ENCODE results near the gene ACTR3.

ACTR3 gene

GRCh38 chr2:113876503-113877387 is 13.1 kb upstream of the ACTR3 start:
- DNase-seq, result no peak

GRCh38 chr2:113877711-113878598 is 11.9 kb upstream of the ACTR3 start:
- DNase-seq, result peak; percentile 24 to 58

GRCh38 chr2:113878743-113879142 is 11.1 kb upstream of the ACTR3 start:
- no peak for DNase-seq

GRCh38 chr2:113879457-113879856 is 10.4 kb upstream of the ACTR3 start:
- peak in 1 of 2 donors; percentile 40 for DNase-seq

GRCh38 chr2:113886479-113887008 is 3.3 kb upstream of the ACTR3 start:
- DNase-seq, result peak; percentile 95 to 97

- peak; percentile 41 to 64 for DNase-seq
These were observed 2.7 kb upstream of the ACTR3 start for GRCh38 chr2:113887009-113887792.

GRCh38 chr2:113888641-113889470 is 1.0 kb upstream of the ACTR3 start:
- DNase-seq, result peak in 1 of 2 donors; percentile 13

GRCh38 chr2:113890253-113891235 is 655 bp downstream of the ACTR3 start:
- DNase-seq, result peak; percentile 97 to 98

- peak; percentile 17 to 26 for DNase-seq
These were observed 1.5 kb downstream of the ACTR3 start for GRCh38 chr2:113891265-113891959.

GRCh38 chr2:113892004-113892710 is 2.3 kb downstream of the ACTR3 start:
- no peak for DNase-seq

GRCh38 chr2:113894156-113894743 is 4.4 kb downstream of the ACTR3 start:
- peak; percentile 59 to 77 for DNase-seq

- DNase-seq, result peak in 1 of 2 donors; percentile 19
These were observed 5.4 kb downstream of the ACTR3 start for GRCh38 chr2:113895301-113895700.

- DNase-seq, result no peak
These were observed 6.1 kb downstream of the ACTR3 start for GRCh38 chr2:113895819-113896563.

- DNase-seq, result no peak
These were observed 6.9 kb downstream of the ACTR3 start for GRCh38 chr2:113896791-113897190.

- DNase-seq, result no peak
These were observed 8.2 kb downstream of the ACTR3 start for GRCh38 chr2:113898081-113898480.

- no peak for DNase-seq
These were observed 9.3 kb downstream of the ACTR3 start for GRCh38 chr2:113899166-113899565.

GRCh38 chr2:113901943-113902342 is 12.1 kb downstream of the ACTR3 start:
- peak; percentile 65 to 71 for DNase-seq

- peak in 1 of 2 donors; percentile 43 for DNase-seq
These were observed 16.0 kb downstream of the ACTR3 start for GRCh38 chr2:113905886-113906285.

Data from inflammatory macrophage (primary cell).